Ovary (tissue), 3 donors: ENCODE results near the gene LASP1NB.

ENCODE experiments used
- CTCF ChIP-seq, 3 donors: fragments of 450-650 bp in 2 of 3; fragments of 200-600 bp in 1 of 3; IDR thresholded peaks; one replicate each; pipeline versions ENCODE4 v1.5.1 to v1.8.0; 2016 to 2022; ENCODE audit warnings: antibody characterized with exemption in 3 of 3, mild to moderate bottlenecking in 1 of 3
- EP300 ChIP-seq: sonication (generic); formaldehyde crosslinking; IDR thresholded peaks from one replicate; pipeline ENCODE4 v1.6.1; 2017; ENCODE audit warnings: antibody characterized with exemption
- POLR2A ChIP-seq: fragments of 450-650 bp; IDR thresholded peaks from one replicate; pipeline ENCODE4 v1.6.1; 2017; ENCODE audit warnings: antibody characterized with exemption, mild to moderate bottlenecking, moderate library complexity
- donor health status: DM: no; HTN: no; CAD: no.

GRCh38 chr17:38898291-38898679, 27.1 kb upstream of the LASP1NB start:
- TF ChIP-seq CTCF (IDR thresholded peaks at IDR 0.05) (no peak), POLR2A (no peak), EP300 (no peak)
